HG03135 (cell line): ENCODE data around the gene ACSF3.

Experiments used
- ATAC-seq: cut with Tn5 transposase; IDR thresholded peaks from one replicate; pipeline ENCODE4 v1.9.1; 2021; ENCODE audit warnings: mild to moderate bottlenecking, moderate library complexity; ENCODE audit not compliant: unreplicated experiment

The ACSF3 gene

DNA sequence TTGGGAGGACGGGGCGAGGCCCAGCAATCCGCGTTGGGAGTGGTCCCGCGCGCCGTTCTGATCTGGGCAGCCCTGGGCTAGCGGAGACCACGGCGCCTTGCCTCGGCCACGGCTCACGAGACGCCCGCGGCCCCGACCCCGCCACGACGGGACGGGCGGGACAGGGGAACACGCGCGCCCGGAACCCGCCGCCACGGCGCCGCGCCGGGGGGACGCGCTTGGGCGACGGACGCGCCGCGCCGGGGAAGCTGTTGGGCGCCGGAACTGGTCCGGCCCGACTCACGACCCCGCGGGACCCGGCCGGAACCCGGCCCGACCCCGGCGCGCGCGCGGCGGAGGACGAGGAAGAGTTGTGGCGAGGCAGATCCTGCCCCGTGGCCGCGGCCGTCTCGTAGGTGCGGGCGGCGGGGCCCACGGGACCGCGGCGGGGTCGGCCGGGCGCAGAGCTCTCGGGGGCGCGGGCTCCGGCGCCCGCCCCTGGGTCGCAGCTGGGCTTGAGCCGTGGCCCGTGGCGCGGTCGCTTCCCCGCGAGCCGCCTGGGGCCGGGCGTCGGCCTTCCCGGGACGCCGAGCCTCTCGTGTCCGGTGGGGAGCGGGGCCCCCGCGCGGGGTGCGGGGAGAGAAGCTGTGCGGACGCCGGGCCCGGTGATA is at the start of gene ACSF3:
Gene ACSF3 (plus strand): TSS at position 251 of the 650 bp plus-strand sequence. CDS start 6,830 bp downstream, outside the sequence.
- ATAC-seq: no peak

- ATAC-seq: no peak
Observed at GRCh38 chr16:89044418-89045180, 49.1 kb upstream of the ACSF3 start.

GRCh38 chr16:89045181-89045815 is 48.4 kb upstream of the ACSF3 start:
- no peak for ATAC-seq

DNA sequence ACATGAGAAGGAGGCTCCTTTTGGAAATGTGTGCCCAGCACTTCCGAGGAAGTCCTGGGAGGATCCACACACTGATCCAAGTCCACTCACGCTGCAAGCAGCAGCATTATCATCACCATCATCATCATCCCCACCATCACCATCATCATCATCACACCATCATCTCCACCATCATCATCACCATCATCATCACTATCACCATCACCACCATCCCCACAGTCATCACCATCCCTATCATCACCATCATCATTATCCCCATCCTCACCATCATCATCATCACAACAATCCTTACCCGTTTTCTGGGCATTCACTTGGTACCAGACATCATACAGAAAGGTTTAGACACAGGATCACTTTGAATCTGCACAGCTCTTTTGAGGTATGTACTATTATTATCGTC is 47.8 kb upstream of the ACSF3 start:
- ATAC-seq: no peak

- no peak for ATAC-seq
Observed at GRCh38 chr16:89046491-89046890, 47.2 kb upstream of the ACSF3 start.

DNA sequence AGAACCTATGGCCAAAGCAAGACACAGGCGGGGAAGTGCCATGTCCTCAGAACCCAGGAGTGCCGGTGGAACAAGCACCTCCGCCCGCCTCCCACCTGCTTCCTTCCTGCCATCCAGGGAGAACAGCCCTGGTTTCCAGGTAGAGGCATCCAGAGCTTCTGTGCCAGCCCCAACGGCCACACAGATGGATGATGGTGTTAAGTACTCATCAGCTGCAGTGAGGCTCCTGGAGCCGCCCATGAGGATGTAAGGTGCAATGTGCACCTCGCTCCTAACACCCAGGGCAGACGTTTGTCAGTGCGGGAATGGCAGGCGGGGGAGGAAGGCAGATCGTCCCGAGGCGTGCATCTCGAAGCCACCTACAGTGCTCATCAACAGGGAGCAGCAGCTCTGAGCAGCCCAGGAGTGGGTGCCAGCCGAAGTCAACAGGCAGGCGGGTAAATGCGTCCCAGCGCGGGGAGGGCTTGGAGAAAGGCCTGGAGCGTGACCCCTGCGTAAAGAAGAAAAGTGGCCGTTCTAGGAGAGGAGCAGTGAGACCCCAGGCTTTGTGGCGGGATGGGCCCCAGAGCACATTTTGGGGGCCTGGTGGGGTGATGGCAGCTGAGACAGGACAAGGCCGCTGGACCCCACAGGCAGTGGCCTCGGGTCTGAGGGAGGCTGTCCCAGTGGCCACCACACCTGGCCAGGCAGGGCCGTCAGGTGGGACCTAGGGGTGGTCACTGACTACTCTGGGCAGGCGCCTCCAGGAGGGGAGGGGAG is 46.1 kb upstream of the ACSF3 start:
- no peak for ATAC-seq

- ATAC-seq: no peak
Observed at GRCh38 chr16:89048090-89048725, 45.4 kb upstream of the ACSF3 start.

DNA sequence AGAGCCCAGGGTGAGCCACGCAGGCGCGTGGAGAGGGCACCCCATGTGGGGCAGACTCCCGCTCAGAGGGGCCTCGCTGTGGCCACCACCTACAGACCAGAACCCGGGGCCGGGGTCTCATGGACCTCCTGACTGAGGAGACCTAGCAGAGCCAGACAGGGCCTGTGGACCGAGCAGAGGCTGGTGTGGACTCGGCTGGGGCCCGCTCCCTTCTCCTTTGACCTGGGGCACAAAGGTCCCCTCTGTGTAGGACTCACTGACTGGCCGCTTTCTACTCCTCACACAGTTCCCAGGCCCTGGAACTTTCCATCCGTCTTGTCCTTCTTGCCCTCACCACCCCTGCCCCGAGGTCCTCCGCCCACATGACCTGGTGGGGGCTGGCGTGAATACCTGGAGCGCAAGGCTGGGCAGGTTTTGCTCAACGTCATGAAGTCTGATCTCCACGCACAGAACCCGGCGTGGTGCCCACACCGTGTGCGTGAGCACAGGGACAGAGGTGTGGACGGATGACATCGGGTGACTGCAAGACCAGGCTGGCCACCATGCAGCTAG is 44.7 kb upstream of the ACSF3 start:
- ATAC-seq: no peak

DNA sequence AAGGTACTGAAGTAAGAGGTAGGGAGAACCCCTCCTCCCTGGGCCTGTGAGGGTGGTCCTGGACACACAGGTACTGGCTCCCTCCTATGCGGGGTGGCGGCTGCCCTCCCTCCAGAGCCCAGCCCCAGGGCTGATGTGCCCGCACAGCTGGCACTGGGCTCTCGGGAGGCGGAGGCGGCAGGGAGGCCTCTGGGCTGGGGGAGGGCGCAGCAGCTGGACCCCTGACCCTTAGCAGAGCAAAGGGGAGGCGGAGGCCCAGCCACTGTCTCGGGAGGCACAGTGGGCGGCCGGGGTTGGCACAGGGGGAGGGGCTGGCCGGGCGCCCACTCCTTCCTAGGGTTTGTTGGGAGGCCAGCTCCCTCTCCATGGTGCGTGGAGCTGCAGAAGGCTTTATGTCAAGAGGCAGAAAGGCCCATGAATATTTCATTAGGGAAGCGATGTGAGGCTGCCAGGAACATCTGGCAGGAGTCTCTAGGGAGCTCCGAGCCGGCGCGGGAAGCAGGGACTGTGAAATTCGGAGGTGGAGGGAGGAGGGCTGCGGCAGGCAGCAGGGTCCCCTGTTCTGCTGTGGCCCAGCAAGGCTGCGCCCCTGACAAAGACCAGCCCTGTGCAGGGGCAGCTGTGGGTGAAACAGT is 44.1 kb upstream of the ACSF3 start:
- ATAC-seq: no peak

DNA sequence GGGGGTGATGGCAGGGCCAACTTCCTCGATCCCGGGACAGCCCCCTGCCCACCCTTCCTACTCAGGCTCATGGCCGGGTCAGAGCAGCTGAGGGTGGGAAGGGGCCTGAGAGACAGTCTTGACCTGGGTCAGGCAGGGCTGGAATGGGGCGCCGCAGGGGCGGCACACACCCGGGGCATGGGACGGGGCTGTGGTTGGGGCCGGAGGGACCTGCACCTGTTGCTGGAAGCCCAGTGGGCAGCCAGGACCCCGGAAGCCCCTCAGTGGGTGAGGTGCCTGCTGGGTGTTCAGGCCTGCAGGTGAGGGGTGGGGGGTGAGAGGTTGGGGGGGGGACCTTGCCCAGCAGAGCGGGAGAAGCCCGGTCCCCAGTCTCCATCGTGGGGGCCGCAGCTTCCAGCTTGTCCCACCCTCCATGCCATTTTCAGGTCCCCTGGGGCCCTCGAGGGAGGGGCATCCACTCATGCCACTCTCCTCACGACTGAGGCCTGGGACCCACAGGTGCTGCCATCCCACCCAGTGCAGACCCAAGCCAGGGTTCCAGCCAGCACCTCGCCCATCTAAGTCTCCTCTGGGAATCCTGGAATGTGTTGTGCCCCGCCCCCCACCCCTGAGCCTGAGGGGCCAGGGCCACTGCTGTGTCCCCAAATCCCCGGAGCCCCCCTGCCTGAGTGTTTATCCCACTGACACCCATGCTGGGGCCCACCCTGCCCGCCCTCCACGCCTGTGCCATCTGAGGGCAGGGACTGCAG is 43.4 kb upstream of the ACSF3 start:
- no peak for ATAC-seq

DNA sequence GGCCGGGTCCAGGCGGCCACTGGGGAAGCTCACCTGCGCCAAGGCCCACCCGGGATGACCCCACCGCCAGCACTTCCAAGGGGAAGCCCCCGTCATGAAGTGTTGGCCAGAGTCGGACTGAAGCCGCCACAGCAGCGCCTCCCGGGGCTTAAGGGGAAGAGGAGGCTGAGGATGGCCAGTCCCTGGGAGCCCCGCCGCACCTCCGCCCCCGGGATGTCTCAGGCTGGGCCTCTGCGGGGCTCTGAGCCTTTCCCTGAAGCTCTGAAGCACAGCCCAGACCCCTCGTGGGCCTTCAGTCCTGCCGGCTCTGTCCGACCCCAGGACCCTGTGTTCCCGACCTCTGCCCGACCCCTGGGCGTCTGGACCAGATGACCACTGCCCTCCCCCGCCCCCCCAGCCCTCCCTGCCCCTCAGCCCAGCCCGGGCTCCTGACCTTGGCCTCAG is 42.8 kb upstream of the ACSF3 start:
- no peak for ATAC-seq

DNA sequence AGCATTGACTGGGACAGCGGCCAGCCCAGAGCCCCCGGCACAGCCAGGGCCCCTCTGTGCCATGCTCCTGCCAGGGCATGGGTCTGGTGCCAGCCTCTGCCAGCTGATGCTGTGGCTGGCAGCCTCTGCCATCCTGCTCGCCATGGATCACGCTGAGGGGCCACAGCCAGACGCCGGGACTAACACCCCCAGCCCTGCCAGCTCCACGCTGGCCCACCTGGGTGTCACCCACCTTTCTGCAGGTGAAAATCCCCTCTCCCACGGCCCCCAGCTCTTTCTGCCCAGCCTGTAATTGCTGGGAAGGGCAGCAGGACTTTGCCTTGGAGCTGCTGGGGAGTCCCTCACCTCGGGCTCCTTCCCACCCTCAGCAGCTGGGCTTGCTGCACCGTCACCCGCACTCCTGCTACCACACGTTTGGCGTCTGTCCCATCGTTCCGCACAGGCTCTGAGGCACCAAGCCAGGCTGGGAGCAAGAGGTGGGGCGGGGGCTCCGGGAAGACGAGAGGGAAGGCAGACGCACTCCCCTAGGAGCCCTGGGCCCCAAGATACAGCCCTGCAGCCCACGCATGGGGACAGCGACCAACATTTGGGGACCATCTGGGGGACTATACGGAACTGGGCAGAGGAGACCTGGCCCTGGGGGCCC is 42.0 kb upstream of the ACSF3 start:
- ATAC-seq: no peak

DNA sequence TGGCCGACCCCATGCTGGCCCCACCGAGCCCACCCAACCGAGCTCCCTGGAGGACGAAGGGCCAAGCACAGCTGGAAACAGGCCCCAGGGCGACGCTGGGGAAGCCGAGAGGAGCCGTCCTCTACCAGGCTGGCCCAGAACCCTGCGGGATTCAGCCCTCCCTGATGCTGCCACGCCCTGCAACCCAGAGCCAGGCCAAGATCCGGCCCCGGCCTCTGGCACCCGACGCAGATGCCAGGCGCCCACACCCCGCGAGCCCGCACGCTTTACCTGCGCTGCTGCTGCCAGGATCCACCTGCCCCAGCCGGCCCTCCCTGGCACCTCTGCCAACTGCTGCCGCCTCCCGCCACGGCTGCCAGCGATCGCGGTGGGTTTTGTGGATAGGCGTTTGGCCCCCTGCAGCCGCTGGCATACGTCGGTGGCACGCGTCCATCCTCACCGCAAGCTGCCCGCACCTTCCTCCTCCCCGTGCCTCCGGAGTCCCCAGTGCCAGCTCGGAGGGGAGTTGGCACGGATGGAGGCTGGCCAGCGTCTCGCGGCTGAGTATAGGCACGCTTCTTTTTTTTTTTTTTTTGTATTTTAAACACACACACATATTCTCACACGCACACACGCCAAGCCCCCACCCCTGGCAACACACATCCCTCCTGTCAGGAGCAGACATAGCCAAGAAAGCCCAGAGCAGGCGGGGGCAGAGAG is 41.3 kb upstream of the ACSF3 start:
- no peak for ATAC-seq

- no peak for ATAC-seq
Observed at GRCh38 chr16:89052890-89053724, 40.5 kb upstream of the ACSF3 start.

DNA sequence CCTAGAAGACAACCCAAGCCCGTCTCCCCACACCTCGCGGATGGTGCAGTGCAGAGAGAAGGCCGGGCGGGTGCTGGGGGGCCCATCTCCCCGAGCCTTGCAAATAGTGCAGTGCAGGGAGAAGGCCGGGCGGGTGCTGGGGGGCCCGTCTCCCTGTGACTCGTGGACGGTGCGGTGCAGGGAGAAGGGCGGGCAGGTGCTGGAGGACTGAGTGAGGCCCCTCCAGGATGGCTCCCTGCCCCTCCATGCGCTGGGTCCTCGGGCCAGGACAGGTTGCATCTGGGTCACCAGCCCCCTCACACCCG is 40.0 kb upstream of the ACSF3 start:
- ATAC-seq: no peak

DNA sequence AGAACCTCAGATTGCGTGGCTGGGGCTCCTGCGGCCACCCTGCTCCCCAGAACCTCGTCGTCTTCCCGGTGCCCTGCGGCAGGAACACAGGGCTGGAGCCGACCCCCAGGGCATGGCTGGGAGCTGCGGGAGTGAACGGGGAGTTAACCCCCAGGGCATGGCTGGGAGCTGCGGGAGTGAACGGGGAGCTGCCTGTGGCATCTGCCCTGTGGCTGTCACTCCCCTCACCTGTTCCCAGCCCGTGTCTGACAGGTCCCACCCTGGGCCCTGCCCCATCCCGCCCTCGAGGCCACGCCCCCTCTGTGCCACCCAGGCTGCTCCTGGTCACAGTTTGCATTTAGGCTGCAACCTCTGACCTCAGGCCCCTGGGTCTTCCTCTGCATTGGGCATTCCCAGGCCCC is 39.4 kb upstream of the ACSF3 start:
- ATAC-seq: no peak

DNA sequence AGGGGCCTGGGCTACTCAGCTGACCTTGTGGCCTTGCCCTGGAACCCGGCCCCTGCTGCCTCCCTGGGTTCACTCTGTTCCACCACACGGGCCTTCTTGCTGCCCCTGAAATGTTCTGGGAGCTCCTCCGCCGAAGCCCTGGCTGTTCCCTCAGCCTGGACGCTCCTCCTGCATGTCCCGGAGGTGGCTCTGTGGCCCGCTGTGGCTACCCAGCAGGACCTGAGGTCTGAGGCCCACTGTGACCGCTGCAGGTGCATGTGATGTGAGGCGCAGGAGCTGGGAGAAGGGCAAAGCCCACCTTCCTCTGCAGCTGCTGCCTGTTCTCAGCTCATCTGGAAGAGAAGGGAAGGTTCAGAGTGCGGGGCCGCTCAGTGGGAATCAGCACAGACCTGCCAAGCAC is 38.9 kb upstream of the ACSF3 start:
- ATAC-seq: no peak

DNA sequence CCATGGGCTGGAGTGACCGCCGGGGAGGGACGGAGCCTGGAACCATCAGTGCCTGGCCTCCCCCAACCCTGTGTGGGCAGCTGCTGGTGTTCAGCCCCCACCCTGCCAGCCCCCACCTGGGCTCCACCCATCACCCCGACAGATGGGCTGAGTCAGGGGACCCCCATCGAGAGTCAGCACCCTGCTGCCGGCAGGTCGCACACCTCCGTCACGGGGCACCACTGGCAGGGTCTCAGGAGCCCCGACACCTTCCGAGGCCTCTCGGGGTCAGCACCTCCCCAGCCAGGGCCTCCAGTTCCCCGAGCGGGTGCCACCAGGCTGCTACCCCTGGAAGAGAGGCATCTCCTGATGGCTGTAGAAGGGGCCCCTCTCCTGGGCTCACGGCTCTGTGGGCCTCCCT is 38.3 kb upstream of the ACSF3 start:
- no peak for ATAC-seq
